ENCODE measurements around the gene RCN1.
"Not testable (repeated sequence)": the region's sequence is repeated elsewhere in the genome, so short reads cannot be mapped to it uniquely, and the experiment has no call there.

The RCN1 gene

DNA sequence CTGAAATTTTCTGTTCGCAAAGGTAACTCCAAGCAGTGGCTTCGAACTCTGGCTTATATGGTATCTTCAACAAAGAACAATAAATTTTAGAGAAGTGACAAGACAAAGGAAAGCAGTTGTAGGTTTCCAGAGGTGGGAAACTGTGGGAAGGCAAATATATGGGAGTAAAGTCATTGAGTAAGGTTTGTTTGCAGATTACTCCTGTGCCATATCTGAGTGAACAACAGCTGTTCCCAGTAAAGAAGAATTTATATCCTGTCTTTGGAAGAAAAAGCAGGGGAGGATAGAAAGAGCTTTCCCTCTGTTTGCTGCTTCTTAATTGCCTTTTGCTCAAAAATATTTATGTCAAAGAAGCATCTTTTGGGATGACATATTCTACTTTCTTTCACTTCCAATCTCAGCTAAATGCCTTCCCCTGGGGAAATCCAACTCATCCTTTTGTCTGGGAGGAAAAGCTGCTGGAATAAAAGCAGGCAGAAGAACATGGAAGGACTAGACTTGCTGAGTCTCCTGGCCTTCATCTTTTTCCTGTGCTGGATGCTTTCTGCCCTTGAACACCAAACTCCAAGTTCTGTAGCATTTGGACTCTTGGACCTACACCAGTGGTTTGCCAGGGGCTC lies 10.4 kb upstream of the RCN1 start:
- peak in 1 of 2 experiments; percentile 25 for DNase-seq

DNA sequence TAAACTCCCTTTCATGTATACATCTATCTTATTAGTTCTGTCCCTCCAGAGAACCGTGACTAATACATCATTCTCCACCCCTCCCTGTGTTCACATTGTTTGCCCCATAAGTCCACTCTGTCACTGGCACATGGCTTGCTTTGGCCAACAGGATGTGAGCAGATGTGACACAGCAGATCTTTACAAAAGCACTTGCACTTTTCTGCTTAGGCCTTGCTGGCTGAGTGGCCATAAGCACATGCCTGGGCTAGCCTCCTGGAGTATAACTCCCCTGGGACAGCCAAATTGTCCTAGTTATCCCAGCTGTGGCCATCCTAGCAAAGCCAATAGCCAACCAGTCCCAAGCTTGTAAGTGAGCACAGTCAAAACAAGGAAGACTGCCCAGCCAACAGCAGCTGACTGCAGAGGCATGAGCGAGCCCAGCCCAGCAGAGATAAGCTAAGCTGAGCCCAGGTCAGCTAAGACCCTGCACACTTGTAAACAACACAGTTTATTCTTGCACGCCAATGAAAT lies 9.7 kb upstream of the RCN1 start:
- peak; percentile 83 to 96 for DNase-seq

DNA sequence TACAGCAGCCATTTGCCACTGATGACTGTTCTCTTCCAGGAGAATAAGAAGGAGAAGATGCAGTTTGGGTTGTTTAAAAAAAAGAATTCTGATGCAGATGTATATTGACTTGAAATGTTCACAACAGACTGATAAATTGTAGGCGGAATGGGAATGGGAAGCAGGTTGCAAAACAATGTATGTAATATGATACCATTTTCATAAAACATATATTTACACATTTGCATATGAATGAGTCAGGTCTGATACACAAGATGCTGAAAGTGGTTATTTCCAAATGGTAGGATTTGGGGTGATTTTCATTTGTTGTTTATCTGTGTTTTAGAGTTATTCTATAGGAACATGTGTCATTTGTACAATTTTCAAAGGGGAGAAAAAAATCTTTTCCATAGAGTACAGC lies 9.0 kb upstream of the RCN1 start:
- no peak for DNase-seq

DNA sequence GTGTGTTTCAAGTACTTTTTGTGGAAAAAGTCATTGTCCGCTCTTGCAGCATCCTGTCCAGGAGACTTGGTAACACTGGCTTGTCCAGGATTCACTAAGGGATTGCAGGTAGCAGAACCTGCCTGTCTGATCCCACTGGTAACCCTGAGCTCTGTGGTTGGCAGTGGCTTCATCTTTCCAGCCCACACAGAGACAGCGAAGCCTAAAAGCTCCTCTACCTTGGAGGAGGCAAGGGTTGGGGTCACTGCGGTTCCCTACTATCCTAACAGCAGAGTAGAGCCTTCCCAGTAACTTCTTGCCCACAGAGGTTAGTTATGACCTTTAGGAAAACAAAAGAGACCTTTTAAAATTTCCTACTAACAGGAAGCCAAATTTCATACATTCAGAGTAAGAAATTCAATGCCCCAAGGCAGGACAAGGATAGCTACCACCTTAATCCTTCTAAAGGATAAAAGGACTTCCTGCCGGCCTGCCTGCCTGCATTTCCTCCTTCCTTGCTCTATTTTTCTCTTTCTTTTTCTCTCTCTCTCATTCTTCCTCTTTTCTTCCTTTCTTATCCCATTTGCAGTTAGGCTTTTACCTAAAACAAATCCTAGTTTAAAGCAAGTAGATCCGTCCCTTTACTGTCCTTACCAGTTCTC lies 8.4 kb upstream of the RCN1 start:
- no peak for DNase-seq

DNA sequence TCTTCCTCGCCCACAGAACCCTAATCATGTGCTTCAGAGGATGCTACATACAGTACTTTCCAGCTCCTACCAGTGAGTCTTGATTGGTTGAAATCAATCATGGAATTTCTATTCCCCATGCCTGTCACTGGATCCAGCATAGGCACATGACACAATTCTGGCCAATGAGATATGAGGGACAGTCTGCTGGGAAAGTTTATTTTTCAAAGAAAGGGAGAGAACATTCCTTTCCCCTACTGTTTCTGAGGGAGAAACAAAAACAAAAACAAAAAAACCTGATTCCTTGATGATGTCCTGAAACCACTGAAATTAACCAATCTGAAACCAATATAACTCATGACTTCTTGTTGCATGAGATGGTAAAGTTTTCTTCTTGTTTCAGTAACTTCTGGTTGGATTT lies 3.3 kb upstream of the RCN1 start:
- DNase-seq = no peak

DNA sequence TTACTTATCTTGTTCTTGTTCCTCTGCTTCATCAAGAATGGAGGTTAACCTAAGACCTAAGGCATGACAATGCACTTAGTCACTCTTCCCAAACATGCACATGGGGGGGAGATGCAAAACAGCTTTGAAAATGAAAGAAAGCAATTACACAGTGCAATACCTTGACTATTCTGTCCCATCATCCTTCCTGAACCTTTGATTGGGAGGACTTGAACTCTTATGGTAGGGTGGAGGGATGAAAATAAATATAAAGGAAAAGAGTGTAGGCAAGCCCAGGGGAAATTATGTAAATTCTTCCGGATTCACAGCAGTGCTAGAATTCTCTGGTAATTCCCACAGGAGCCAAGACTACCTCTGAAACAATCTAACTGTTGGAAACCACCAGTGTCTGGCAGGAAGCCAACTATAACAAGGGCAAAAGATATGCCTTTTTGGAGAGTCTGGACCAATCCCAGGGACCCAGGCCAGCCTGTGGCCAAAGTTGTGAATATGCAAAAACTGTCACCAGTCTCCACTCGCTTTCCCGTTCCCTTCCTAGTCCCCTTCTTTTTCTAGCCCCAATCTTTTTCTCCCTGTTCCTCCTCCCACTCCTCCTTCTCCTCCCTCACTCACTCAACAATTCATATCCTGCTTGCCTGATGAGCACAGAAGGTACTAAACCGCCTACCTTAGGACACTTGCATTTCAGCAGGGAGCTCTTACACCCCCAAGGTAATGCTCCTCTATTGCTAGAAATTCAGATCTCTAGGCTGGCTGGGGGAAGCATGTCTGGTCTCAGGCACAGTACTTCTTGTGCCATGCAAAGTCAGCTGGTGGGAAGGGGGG lies 2.5 kb upstream of the RCN1 start:
- DNase-seq = no peak

DNA sequence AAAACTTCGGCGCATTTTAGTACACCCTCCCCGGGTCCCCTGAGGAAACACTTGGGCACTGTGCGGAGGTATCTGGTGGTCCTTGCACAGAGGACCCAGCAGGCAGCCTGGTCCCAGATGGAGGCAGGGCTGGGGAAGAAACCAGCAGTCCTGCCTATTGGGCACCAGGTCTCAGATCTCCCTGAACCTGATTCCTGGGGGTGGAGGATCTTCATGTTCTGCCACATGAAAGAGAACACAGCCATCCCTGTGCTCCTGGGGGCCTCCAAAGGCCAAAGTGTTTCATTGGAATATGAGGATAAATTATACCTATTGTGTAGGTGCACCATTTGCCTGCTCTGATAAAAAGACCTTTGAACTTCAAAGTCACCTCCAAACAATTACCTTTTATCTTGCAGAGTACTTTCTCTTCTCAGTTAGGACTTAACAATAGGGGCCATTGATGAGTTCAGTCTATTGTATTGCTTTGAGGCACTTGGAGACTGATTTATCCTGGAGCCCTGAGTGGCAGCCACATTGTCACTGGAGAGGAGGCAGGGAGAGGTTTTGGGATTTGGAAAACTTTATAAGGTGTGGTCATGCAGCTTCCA lies 1.8 kb downstream of the RCN1 start:
- no peak for DNase-seq

DNA sequence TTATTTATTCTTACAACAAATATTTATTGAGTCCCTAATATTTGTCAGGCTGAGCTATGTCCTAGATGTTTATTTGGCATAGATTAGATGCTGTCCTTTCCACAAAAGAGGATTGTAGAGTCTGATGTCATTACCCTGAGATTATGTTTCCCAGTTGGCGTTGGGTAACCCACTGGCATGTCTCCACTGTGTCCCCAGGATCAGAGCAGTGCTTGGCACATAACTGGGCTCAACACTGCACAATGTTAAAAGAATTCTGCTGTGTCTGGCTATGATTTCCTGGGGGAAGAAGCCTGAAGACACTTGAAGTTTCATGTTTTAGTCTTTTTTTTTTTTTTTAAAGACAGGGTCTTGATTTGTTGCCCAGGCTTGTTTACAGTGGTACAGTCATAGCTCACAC lies 4.0 kb downstream of the RCN1 start:
- DNase-seq = no peak

DNA sequence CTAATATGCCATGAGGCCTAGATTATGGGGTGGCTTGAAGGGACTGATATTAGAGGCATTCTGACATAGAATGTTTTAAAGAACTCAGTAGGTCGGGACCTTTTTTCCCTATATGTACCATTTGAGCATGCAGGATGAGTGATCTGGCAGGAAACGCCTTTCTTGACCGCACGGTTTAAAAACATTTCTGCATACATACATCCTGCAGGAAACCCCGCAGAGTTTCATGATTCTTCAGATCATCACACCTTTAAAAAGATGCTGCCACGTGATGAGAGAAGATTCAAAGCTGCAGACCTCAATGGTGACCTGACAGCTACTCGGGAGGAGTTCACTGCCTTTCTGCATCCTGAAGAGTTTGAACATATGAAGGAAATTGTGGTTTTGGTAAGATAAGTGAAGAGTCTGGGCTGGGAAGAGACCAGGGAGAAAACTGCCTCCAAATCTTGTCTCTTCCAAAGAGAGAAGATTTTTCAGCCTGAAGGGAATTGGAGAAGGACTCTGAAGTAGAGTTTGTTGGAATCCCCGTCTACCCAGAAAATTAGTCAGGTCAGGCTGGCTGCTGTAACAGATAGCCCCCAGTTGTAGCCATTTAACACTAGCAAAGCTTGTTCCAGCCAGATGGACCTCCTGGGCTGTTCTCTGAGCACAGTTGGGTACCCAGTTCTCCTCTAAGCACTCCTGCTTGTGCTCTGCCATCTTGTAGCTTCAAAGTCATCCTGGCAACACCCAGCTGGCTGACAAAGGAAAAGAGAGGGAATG lies 7.4 kb downstream of the RCN1 start:
- DNase-seq = no peak

DNA sequence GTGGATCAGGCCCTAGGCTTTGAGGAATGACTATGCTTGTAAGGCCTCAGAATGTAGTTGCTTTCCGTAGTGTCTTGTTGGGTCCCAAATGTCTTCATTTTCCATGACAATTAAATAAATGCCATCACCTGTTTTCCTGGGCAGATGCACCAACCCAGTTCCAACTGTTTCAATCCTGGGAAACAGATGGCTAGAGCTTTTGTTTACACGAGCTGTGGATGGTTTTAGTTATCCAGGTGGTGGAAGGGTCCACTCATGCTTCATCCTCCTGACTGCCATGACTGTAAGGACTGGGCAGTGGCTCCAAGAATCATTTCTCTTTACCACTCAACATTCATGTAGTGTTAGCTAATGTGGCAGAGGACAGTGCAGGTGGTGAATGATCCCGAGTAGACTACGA lies 8.6 kb downstream of the RCN1 start:
- peak; percentile 44 to 80 for DNase-seq

DNA sequence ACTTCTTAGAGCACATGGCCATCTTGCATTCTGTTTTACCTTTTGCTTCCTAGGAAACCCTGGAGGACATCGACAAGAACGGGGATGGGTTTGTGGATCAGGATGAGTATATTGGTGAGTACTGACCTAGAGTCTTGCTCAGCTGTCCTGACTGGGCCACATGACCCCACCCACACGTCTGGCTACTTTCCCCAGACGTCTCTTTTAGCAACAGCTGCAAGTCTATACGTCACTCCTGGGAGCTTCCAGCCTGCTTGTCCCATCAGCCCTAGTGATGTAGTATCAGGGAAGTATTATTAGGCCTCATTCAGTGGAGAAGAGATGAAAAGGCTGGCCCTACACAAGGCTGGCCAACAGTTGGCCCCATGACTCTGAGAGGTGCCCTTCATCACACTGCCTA lies 9.6 kb downstream of the RCN1 start:
- no peak for DNase-seq

DNA sequence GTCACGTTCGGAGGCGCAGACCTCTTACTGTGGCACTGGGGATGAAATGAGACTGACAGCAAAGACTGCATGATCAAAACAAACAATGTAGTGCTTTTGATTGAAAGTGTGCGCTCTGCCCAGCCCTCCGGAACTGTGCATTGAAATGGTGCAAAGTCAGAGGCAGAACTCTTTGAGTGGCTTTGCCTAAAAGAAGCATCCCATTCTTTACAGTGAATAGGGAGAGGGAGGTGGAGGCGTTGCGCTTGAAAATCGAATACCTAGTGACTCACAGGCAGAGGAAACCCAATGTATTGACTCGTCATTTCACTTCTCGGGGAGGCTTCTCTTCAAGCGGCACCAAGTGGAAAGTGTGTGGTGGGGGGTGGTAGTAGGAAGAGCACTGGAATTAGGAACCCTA lies 10.9 kb downstream of the RCN1 start:
- no peak for DNase-seq

DNA sequence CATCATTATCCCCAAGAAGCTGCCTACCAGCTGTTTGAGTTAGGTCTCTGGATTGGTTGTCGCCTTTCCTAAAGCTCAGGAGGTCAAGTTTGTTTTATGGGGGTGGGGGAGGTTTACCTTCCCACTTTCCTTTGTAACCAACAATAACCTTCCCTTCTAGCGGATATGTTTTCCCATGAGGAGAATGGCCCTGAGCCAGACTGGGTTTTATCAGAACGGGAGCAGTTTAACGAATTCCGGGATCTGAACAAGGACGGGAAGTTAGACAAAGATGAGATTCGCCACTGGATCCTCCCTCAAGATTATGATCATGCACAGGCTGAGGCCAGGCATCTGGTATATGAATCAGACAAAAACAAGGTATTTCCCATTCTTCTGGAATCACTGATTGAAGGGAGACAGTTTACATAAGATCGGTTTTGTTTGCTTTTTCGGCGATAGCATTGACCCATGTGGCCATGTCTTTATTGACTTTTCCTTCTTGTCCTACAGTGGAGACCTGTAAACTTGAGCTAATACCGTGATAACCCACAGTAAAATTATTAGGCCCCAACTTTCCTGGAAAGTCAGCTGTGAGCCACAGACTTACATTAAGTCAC lies 12.3 kb downstream of the RCN1 start:
- DNase-seq = not testable (repeated sequence)

DNA sequence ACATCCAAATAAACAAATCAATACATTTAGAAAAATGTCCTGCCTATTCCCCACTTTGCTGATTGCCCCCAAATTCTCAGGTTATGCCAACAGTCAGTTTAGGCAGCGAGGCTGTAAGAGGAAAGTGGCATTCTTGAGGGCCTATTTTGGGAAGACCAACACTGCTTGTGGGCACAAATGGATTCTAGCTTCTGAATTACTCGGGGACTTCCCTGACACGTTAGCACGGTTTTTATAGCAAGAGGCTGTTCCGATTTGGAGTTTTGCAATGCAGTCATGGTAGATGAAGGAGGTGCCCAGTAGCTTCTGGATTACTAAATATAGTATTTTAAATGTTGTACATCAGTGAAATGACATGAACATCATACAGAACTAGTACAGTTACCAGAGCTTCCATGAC lies 13.1 kb downstream of the RCN1 start:
- DNase-seq = no peak

DNA sequence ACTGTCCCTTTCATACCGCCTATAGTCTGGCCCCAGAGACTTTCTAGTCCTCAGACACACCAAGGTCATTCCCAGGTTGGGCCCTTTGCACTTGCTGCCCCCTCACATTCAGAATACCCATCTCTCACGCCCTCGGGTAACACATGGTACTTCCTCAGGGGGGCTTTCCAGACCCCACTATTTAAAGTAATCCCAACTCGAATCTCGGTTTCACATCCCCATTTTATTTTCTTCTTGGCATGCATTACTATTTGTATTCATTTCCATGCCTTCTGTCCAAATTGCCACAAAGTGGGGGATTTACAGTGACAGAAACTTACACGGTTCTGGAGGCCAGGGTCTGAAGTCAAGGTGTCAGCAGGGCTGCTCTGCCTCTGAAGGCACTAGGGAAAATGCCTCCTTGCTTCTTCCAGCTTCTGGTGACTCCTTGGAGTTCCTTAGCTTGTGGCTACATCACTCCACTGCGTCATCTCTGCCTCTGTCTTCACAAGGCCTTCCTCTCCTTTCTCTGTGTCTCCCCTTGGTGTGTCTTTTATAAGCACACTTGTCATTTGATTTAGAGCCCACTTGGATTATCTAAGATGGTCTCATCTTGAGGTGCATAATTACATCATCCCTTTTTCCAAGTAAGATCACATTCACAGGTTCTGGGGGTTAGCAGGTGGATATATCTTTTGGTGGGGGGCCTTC lies 15.1 kb downstream of the RCN1 start:
- no peak for DNase-seq

DNA sequence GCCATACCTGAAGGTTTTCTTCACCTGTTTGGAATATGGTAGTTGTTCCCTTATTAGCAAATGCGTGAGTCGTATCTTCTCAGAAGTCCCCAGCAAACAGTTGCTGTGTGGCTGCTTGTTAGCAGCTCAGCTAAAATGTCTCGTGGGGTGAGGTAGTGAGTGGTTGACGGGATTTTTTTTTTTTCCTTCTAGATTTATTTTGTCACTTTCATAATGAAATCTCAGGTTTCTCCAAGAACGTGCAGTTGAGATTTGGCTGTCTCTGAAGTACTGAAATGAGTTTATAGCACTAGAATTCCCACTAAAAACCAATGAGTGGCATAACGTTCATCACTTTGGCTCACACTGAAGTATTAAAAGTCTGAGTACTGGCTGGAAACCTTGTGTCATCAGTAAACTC lies 16.8 kb downstream of the RCN1 start:
- DNase-seq = no peak

DNA sequence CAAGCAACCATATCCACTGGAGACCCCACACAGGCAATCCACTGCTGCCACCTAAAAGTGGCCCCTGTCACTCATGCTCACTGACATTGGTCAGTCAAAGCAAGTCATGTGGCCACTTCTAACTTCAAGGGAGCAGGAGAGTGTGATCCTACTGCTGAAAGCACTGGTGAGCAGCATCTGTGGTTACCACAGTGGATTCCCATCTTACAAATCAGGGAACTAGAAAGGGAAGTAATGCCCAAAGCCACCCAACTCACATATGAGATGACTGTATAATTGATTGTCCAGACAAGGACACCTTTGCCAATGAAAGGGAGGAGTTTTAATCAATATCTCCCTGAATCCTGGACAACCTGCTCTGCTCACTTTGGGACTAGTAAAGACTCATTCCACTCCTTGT lies 17.7 kb downstream of the RCN1 start:
- no peak for DNase-seq

DNA sequence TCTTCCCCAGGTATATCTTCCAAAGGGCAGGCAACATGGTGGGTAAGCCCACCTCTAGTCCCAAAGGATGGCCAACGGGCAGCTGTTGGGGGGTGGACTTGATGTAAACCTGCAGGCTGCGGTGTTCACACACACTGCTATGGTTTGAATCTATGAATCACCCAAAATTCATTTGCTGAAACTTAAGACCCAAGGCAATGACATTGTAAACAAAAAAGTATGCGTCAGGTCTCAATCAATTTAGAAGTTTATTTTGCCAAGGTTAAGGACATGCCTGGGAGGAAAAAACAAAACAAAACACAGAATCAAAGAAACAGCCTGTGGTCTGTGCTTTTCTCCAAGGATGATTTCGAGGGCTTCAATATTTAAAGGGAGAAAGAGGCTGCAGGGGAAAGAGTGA lies 18.3 kb downstream of the RCN1 start:
- DNase-seq = no peak

DNA sequence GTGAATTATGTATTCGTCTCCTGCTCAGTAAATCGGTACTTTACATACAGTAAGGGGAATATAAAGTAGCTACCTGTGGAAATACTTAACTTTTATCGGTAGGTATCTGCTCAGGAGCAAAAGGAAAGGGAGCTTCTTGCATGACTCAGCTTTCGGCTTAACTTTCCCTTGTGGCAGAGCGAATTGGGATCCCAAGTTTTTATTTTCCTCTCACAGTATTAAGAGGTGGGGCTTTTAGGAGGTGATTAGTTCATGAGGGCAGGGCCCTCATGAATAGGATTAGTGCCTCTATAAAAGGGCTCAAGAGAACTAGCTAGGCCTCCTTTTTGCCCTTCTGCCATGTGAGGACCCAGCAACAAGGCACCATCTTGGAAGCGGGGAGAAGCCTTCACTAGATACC lies 18.7 kb downstream of the RCN1 start:
- no peak for DNase-seq

DNA sequence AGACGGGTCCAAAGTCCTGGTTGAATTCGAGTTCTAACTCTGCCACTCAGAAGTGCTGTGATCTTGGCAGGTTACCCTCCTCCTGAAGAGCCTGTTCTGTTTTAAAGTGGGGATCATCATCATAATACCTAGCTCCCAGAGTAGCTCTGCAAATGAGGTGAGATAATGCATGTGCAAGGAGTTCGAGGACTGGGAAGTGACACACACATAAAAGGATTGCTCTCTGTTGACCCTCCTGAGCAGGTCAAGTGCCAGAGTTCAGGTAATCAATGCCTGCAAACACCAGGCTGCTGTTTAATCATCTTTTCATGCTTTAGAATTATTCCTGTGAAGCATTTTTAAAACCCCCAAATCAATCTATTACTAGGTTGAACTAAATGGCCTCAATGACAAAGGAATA lies 19.9 kb downstream of the RCN1 start:
- peak in 1 of 2 experiments; percentile 50 for DNase-seq

DNA sequence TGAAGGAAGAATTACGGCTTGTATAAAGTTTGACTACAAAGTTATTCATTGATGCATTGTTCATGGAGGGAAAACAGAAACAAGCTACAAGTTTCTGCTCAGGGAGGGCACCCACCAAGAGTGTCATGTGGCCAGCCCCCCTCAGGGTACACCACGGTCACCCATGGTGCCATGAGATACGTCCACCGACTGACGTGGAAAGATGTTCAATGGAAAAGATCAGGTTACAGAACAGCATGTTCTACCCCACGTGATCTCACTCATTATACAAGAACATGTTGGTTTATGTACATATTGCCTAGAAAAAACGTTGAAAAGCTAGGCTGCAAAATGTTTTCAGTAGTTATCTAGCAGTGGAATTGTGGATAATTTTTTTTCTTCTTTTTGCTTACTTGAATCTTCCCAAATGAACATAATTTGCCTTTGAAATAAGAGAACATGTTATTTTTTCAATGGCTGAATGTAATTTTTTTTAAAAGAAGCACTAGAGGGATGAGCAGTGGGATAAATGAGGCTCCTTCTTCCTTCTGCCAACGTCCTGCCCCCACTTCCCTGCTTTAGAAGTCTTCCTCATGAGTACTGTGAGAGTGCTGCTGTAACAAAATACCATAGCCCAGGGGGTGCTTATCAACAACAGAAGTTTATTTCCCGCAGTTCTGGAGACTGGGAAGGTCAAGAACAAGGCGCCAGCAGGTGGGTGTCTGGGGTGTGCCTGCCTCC lies 22.5 kb downstream of the RCN1 start:
- DNase-seq = peak; percentile 72 to 89
